ENCODE measurements around the gene MSL1. TPM values are rescaled to one million over a fixed set of nuclear protein-coding genes. Genes with fewer than 3 reads are reported as not detected.

Gene MSL1
- total and polyA plus RNA-seq, 9 of the 15 experiments (the other 6 are each of a cell fraction or from before 2014, with no cell fraction given), result 13.8 to 120 (median 61.9) TPM

DNA sequence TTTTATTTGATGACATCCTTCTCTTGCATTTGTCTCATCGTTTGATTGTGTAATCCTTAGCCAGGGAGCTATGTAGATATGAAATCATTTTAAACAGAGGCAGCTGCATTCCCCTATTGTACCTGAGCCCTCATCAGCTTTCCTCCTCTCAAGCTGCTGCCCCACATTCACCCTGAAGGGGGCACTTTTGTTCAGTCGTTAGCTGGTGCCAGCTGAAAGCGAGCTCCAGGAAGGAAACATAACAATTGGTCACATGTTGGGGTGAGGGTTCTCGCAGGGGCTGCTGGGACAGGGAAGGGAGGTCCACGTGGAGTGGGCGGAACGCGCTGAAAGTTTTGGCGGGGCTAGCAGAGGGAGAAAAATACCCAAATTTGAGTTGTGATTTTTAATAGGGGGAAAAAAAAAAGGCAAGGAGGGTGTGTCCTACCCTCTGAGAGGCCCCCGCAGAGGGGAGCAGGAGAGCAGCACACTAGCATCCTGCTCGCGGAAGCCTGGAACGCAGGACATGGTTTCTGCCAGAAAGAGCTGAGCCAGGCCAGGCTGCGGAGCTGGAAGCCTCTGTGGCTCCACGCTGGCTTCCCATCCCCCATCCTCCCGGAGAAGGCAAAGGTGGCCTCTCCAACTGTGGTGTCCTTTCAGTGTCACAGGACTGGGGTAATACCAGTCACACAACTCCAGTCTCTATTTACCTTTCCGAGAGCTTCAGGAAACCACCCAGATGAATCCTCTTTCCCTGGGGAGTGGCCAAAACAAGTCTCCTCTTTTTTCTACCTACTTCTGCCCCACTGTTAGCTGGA lies 8.5 kb upstream of the MSL1 start (continued):
- TF ChIP-seq HBP1 (CRISPR knock-in tag; IDR thresholded peaks at IDR 0.05) (peak; percentile 60; the same call in 1 of the 2 replicates), ZNF584 (CRISPR knock-in tag; IDR thresholded peaks at IDR 0.05; ENCODE audit: low read depth) (peak; percentile 72; the same call in 1 of the 2 replicates), E2F8 (IDR thresholded peaks at IDR 0.05; ENCODE audit: low read depth, partially characterized antibody) (peak; percentile 59), JUNB (CRISPR knock-in tag; conservative IDR thresholded peaks at IDR 0.05) (no peak), CBX1 (IDR thresholded peaks at IDR 0.05; ENCODE audit: low read depth) (0 out of 2 replicates have a peak, but pooled peaks have one; percentile 61), NCOA2 (IDR thresholded peaks at IDR 0.05; ENCODE audit: partially characterized antibody in 2 of 2) (no peak), ZNF696 (CRISPR knock-in tag; conservative IDR thresholded peaks at IDR 0.05) (no peak), WHSC1 (IDR thresholded peaks at IDR 0.05; ENCODE audit: low read length) (no peak), PHF8 (IDR thresholded peaks at IDR 0.05; ENCODE audit: borderline replicate concordance, low read length) (peak; percentile 46; the same call in 1 of the 2 replicates), MEF2A (IDR thresholded peaks at IDR 0.05; ENCODE audit: control insufficient read depth, low read depth, low read length) (0 out of 2 replicates have a peak, but pooled peaks have one; percentile 10), MCM5 (IDR thresholded peaks at IDR 0.05; ENCODE audit: low read depth) (no peak), C11orf30 (IDR thresholded peaks at IDR 0.05; ENCODE audit: low read depth) (no peak), CBFA2T2 (conservative IDR thresholded peaks at IDR 0.05) (peak; percentile 63), FOXJ2 (tag; IDR thresholded peaks at IDR 0.05) (no peak), KAT8 (IDR thresholded peaks at IDR 0.05; ENCODE audit: low read depth) (no peak)
- TF ChIP-seq, protein P1, sequence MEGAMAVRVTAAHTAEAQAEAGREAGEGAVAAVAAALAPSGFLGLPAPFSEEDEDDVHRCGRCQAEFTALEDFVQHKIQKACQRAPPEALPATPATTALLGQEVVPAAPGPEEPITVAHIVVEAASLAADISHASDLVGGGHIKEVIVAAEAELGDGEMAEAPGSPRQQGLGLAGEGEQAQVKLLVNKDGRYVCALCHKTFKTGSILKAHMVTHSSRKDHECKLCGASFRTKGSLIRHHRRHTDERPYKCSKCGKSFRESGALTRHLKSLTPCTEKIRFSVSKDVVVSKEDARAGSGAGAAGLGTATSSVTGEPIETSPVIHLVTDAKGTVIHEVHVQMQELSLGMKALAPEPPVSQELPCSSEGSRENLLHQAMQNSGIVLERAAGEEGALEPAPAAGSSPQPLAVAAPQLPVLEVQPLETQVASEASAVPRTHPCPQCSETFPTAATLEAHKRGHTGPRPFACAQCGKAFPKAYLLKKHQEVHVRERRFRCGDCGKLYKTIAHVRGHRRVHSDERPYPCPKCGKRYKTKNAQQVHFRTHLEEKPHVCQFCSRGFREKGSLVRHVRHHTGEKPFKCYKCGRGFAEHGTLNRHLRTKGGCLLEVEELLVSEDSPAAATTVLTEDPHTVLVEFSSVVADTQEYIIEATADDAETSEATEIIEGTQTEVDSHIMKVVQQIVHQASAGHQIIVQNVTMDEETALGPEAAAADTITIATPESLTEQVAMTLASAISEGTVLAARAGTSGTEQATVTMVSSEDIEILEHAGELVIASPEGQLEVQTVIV (CRISPR knock-in tag; IDR thresholded peaks at IDR 0.05; ENCODE audit: borderline replicate concordance), result no peak
- TF ChIP-seq, protein P2, sequence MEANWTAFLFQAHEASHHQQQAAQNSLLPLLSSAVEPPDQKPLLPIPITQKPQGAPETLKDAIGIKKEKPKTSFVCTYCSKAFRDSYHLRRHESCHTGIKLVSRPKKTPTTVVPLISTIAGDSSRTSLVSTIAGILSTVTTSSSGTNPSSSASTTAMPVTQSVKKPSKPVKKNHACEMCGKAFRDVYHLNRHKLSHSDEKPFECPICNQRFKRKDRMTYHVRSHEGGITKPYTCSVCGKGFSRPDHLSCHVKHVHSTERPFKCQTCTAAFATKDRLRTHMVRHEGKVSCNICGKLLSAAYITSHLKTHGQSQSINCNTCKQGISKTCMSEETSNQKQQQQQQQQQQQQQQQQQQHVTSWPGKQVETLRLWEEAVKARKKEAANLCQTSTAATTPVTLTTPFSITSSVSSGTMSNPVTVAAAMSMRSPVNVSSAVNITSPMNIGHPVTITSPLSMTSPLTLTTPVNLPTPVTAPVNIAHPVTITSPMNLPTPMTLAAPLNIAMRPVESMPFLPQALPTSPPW (CRISPR knock-in tag; IDR thresholded peaks at IDR 0.05), result peak; percentile 62; the same call in 1 of the 2 replicates
